D721Med (cell line): ENCODE data around the gene S100A9.

Experiments used
- DNase-seq: peaks from one replicate; pipeline ENCODE4 v3.0.0; 2011; ENCODE audit warnings: low spot score; ENCODE audit not compliant: insufficient read length
- FAIRE-seq: peaks from 2 replicates; lab custom pipeline; 2011; peaks lifted over from hg19 to GRCh38; lab: Jason Lieb, UNC
- TF ChIP-seq, protein P1 (sequence below): IDR thresholded peaks from 2 replicates; pipeline ENCODE4 v1.5.1; 2012; ENCODE audit warnings: mild to moderate bottlenecking, control low read depth; ENCODE audit not compliant: insufficient read depth; ENCODE audit errors: missing control alignments

S100A9 gene

GRCh38 chr1:153380711-153381110, 23.1 kb downstream of the S100A9 start:
- DNase-seq (no peak), FAIRE-seq (no peak)
- TF ChIP-seq, protein P1, sequence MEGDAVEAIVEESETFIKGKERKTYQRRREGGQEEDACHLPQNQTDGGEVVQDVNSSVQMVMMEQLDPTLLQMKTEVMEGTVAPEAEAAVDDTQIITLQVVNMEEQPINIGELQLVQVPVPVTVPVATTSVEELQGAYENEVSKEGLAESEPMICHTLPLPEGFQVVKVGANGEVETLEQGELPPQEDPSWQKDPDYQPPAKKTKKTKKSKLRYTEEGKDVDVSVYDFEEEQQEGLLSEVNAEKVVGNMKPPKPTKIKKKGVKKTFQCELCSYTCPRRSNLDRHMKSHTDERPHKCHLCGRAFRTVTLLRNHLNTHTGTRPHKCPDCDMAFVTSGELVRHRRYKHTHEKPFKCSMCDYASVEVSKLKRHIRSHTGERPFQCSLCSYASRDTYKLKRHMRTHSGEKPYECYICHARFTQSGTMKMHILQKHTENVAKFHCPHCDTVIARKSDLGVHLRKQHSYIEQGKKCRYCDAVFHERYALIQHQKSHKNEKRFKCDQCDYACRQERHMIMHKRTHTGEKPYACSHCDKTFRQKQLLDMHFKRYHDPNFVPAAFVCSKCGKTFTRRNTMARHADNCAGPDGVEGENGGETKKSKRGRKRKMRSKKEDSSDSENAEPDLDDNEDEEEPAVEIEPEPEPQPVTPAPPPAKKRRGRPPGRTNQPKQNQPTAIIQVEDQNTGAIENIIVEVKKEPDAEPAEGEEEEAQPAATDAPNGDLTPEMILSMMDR = no peak

DNA sequence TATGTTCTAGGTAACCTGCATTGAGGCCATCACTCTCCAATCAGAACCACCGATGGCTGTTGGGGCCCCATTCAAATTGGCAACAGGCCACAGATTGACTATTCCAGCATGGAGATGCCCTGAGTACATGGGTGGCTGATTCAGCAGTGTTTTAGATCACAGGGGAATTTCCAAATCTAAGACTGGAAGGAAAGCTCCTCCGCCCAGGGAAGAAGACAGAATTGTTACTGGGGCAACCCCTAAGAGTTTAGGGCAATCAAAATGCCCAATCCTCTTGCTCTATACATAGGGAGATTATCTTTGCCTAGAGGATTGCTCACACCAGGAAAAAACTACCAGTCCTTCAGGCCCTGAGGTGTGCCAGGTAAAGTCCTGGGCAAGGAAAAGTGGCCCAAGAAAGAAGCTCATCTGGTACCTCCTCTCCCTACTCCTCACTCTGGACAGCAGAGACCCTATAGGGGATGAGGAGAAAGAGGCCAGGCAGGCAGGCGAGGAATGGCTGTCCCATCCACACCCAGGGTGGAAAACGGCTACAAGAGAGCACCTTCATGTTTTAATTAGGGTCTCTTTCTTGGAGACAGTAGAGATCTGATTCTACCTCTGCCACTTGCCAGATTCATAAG, 27.4 kb downstream of the S100A9 start:
- DNase-seq = no peak
- no peak for FAIRE-seq
- TF ChIP-seq, protein P1 = no peak

GRCh38 chr1:153386500-153386901, 28.8 kb downstream of the S100A9 start:
- TF ChIP-seq, protein P1 = no peak
- no peak for FAIRE-seq
- DNase-seq = no peak

GRCh38 chr1:153387001-153387400, 29.3 kb downstream of the S100A9 start:
- TF ChIP-seq, protein P1 = no peak
- DNase-seq (no peak), FAIRE-seq (no peak)

DNA sequence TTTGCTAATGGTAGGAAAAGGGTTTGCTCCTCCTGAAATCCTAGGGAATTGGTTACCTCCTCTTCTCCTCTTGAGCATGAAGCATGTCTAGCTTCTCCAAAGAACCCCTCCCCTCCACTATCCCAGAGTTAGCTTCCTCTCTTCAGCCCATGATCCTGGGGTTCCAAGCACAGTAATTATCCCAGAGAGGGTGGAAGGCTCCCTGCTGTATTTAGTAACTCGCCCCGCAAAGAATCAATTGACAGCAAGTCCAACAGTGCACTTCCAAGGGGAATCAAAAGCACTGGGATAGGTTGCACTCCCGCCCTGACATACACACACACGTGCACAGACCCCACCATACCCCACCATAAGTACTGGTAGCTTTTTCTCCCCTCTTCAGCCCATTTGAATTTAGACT, 30.1 kb downstream of the S100A9 start:
- FAIRE-seq (no peak), DNase-seq (no peak)

GRCh38 chr1:153389401-153389800, 31.7 kb downstream of the S100A9 start:
- TF ChIP-seq, protein P1 = no peak
- DNase-seq (no peak), FAIRE-seq (no peak)

More for the DNA sequence above, 30.1 kb downstream of the S100A9 start:
- TF ChIP-seq, protein P1 = no peak
